ENCODE results near the gene EVX1. TPM values are rescaled to one million over a fixed set of nuclear protein-coding genes. Genes with fewer than 3 reads are reported as not detected.

The EVX1 gene
- total RNA-seq, 1 experiment from 2014 or later = not detected

GRCh38 chr7:27205325-27206280, 37.0 kb upstream of the EVX1 start:
- peaks cover 7 to 8% of the 10 kb centered on the region in 2 experiments; a peak in 4 of 5 replicates for H3K9me3 Mint-ChIP-seq
- H2BK20ac ChIP-seq (ENCODE audit: low read depth, low read length, poor library complexity, severe bottlenecking) = no peak overlapping the region
- H3K27ac ChIP-seq (ENCODE audit: insufficient read length, low read depth, low read length) = no peak overlapping the region
- H4K20me1 ChIP-seq (ENCODE audit: control insufficient read depth, insufficient read depth, insufficient read length) = no peaks in the 10 kb centered on the region
- H2BK120ac ChIP-seq (ENCODE audit: low read depth, low read length, poor library complexity, severe bottlenecking) = no peak overlapping the region
- no peak overlapping the region for H3K14ac ChIP-seq (ENCODE audit: insufficient read depth, low read length)
- no peak overlapping the region for H2AFZ ChIP-seq (ENCODE audit: low read length)
- no peak overlapping the region for H3K56ac ChIP-seq (ENCODE audit: insufficient read length, low read depth, low read length)
- no peak overlapping the region for H3K23ac ChIP-seq (ENCODE audit: insufficient read length, low read depth, low read length)
- no peak overlapping the region for H3K4me2 ChIP-seq (ENCODE audit: insufficient read depth, insufficient read length, low read length)
- H3K4me3 Mint-ChIP-seq = peak overlapping the region in 1 of 2 experiments; percentile 22; a peak in 2 of 5 replicates
- no peak overlapping the region for H4K8ac ChIP-seq (replicated peaks; ENCODE audit: insufficient read length, low read depth, low read length)
- no peak overlapping the region for H2AK5ac ChIP-seq (ENCODE audit: insufficient read length, low read length)
- H3K79me1 ChIP-seq (ENCODE audit: insufficient read depth, low read depth, low read length, poor library complexity, severe bottlenecking) = no peaks in the 10 kb centered on the region
- no peak for DNase-seq
- H3K4me1 ChIP-seq (ENCODE audit: insufficient read depth, low read length) = no peaks in the 10 kb centered on the region
- TF ChIP-seq CTCF (conservative IDR thresholded peaks at IDR 0.05) = no peak
- H3K27me3 ChIP-seq (ENCODE audit: insufficient read depth, low read length) = peaks cover 100% of the 10 kb centered on the region
- H2BK5ac ChIP-seq (ENCODE audit: insufficient read length, low read length) = no peak overlapping the region
- no peak overlapping the region for H3T11ph ChIP-seq (ENCODE audit: low read length)
- H3K36me3 Mint-ChIP-seq (ENCODE audit: insufficient read depth in 1 of 3, low read depth in 3 of 3) = peaks cover 0 to 2% (median 0%) of the 10 kb centered on the region in 3 experiments; a peak in 1 of 7 replicates
- H3K9ac ChIP-seq (ENCODE audit: extremely low read depth, insufficient read length, low read length) = no peak overlapping the region
- WGBS (ENCODE audit: extremely low coverage, insufficient read length, low lambda C conversion rate) = no CpG with 5 or more reads among the region's 52 CpGs
- no peak overlapping the region for H3K18ac ChIP-seq (ENCODE audit: insufficient read length, low read depth, low read length)
- H3K4ac ChIP-seq (ENCODE audit: low read depth, low read length) = no peak overlapping the region
- H3K9me3 ChIP-seq (ENCODE audit: control insufficient read depth, low read depth, low read length) = no peaks in the 10 kb centered on the region
- peaks cover 6 to 15% of the 10 kb centered on the region in 2 experiments; a peak in 3 of 4 replicates for H3K4me1 Mint-ChIP-seq
- no peak overlapping the region for H2BK15ac ChIP-seq (ENCODE audit: low read depth, low read length)
- H4K5ac ChIP-seq (ENCODE audit: insufficient read length, low read depth, low read length) = no peak overlapping the region
- no peaks in the 10 kb centered on the region for H3K23me2 ChIP-seq (ENCODE audit: insufficient read length, low read depth, low read length, poor library complexity, severe bottlenecking)
- no peak overlapping the region for H2BK12ac ChIP-seq (ENCODE audit: insufficient read length, low read depth, low read length)
- no peak overlapping the region for H4K91ac ChIP-seq (ENCODE audit: insufficient read length, low read depth, low read length)
- no peaks in the 10 kb centered on the region for H3K79me2 ChIP-seq (ENCODE audit: insufficient read depth, low read length)
- no peak overlapping the region for H3K27ac Mint-ChIP-seq
- peaks cover 100% of the 10 kb centered on the region for H3K27me3 Mint-ChIP-seq (ENCODE audit: low read depth)
